Measurements from ENCODE around the gene GFRAL. TPM values are rescaled to one million over a fixed set of nuclear protein-coding genes. Genes with fewer than 3 reads are reported as not detected.
A peak's percentile ranks its signal among the peaks of the same experiment; 100 is the strongest.

GFRAL gene
- total and polyA plus RNA-seq, 8 donors = not detected

DNA sequence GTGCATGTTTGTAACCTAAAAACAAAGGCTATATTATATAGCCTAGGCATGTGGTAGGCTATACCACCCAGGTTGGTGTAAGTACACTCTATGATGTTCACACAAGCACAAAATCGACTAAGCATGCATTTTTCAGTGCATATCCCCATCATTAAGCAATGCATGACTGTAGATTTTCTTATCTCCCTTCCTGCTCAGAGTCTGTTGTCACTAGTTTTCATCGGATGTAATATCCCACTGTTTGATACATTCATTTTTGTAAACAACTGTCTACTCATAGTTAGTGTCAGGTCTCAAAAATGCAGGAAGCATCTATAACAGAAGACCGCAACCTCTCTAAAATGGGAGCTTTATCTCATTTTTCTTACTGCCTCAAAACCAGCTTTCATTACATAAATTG is 70.7 kb downstream of the GFRAL start:
- Histone ChIP-seq H3K36me3 (no peaks in the 10 kb centered on the region), H3K27me3 (no peaks in the 10 kb centered on the region), H3K4me3 (no peak overlapping the region), H3K4me1 (no peaks in the 10 kb centered on the region), H3K9me3 (no peaks in the 10 kb centered on the region), H3K27ac (no peak overlapping the region)
- DNase-seq = no peak
- TF ChIP-seq EP300 (IDR thresholded peaks at IDR 0.05) (no peak), POLR2A (IDR thresholded peaks at IDR 0.05) (no peak), POLR2AphosphoS5 (IDR thresholded peaks at IDR 0.05) (no peak)
- TF ChIP-seq, protein P1, sequence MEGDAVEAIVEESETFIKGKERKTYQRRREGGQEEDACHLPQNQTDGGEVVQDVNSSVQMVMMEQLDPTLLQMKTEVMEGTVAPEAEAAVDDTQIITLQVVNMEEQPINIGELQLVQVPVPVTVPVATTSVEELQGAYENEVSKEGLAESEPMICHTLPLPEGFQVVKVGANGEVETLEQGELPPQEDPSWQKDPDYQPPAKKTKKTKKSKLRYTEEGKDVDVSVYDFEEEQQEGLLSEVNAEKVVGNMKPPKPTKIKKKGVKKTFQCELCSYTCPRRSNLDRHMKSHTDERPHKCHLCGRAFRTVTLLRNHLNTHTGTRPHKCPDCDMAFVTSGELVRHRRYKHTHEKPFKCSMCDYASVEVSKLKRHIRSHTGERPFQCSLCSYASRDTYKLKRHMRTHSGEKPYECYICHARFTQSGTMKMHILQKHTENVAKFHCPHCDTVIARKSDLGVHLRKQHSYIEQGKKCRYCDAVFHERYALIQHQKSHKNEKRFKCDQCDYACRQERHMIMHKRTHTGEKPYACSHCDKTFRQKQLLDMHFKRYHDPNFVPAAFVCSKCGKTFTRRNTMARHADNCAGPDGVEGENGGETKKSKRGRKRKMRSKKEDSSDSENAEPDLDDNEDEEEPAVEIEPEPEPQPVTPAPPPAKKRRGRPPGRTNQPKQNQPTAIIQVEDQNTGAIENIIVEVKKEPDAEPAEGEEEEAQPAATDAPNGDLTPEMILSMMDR (IDR thresholded peaks at IDR 0.05) = no peak
- intact Hi-C loops (cut with DNase I; ENCODE audit: low total_unique reads) = no loop called here
- 60 to 72% (median 69%) methylated on average over 3 of the region's 3 CpGs for WGBS, 5 donors

DNA sequence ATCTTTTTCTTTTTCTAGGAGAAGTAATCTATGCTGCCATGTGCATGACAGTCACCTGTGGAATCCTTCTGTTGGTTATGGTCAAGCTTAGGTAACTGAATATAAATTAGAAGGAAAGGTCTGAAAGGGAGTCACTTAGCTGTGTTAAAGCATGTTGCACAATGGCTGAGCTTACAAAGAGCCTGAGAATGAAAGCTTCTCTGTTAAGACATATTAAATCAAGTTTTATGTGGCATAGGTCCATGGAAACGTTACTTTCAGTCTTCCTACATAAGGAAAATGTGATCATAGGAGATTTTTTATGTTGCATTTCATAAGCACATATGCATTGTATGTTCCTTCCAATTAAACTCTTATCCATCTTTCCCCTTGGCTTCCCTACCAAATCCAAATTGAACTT is 72.1 kb downstream of the GFRAL start:
- intact Hi-C loops (cut with DNase I; ENCODE audit: low total_unique reads) = no loop called here
- Histone ChIP-seq H3K36me3 (no peaks in the 10 kb centered on the region), H3K27me3 (no peaks in the 10 kb centered on the region), H3K27ac (no peak overlapping the region), H3K4me3 (no peak overlapping the region), H3K9me3 (no peaks in the 10 kb centered on the region), H3K4me1 (no peaks in the 10 kb centered on the region)
- DNase-seq = no peak
- WGBS, 5 donors = 29 to 49% (median 34%) methylated on average over 1 of the region's 1 CpG
- TF ChIP-seq, protein P1 (IDR thresholded peaks at IDR 0.05) = no peak
- no peak for TF ChIP-seq POLR2AphosphoS5 (IDR thresholded peaks at IDR 0.05)
- no peak for TF ChIP-seq POLR2A (IDR thresholded peaks at IDR 0.05)
- no peak for TF ChIP-seq EP300 (IDR thresholded peaks at IDR 0.05)

DNA sequence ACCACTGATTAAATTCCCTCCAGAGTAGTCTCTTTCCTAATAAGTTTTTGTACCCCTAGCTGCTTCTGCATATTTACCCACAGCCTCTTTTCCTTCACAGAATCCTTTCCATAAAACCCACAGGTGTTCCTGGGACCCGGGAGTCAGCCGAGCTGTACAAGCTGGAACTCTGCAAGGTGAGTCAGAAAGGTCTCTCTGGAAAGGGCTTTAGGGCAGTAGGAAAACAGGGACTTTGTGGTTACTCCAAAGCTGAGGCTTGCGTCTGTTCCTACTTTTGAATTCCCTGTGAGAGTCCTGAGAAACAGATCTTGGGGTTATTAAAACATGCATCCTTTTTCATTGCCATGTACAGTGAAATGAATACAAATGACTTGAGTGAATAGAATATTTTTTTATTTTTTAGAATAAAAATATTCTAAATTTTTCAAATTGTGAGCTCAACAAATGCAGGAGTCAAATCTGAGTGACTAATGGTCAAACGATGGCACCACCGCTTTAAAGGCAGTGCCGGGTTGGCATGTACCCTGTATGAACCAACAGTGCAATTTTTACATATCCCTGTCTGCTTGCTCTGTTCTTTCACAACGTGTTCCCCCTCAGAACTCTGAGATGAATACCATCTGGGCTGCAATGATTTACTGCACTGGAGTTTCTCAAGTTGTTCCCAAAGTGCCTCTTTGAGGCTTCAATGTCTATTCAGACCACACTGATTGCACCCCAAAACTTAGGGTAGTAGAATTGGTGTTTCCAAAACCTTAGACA is 78.4 kb downstream of the GFRAL start:
- DNase-seq = peak in 1 of 2 donors; percentile 7
- intact Hi-C loops (cut with DNase I; ENCODE audit: low total_unique reads) = no loop called here
- TF ChIP-seq POLR2AphosphoS5 (IDR thresholded peaks at IDR 0.05) = no peak
- TF ChIP-seq, protein P1 (IDR thresholded peaks at IDR 0.05) = no peak
- no peak for TF ChIP-seq POLR2A (IDR thresholded peaks at IDR 0.05)
- TF ChIP-seq EP300 (IDR thresholded peaks at IDR 0.05) = no peak
- Histone ChIP-seq H3K27ac (no peak overlapping the region), H3K4me1 (no peaks in the 10 kb centered on the region), H3K27me3 (no peaks in the 10 kb centered on the region), H3K36me3 (no peaks in the 10 kb centered on the region), H3K4me3 (no peak overlapping the region), H3K9me3 (no peaks in the 10 kb centered on the region)
- WGBS, 5 donors = 70 to 77% (median 73%) methylated on average over 7 of the region's 7 CpGs

DNA sequence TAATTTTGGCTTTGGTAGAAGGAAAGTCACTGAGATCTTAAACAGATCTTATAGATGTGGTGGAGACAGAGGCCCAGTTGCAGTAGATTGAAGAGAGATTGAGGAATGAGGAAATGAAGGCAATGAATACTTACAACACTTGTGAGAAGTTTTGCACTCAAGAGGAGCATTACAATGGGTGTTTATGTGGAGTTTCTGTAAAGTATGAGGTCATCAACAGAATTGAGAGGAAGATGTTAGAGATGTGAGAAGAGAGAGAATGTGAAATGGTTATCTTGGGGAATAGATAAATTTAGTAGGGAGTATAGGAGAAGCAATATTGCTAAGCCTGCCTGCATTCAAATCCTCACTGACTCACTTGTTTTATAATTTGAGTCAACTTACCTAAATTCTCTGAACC is 83.4 kb downstream of the GFRAL start:
- Histone ChIP-seq H3K27ac (no peak overlapping the region), H3K4me1 (no peaks in the 10 kb centered on the region), H3K4me3 (no peak overlapping the region), H3K27me3 (no peaks in the 10 kb centered on the region), H3K9me3 (no peaks in the 10 kb centered on the region), H3K36me3 (no peaks in the 10 kb centered on the region)
- intact Hi-C loops (cut with DNase I; ENCODE audit: low total_unique reads) = no loop called here
- no peak for DNase-seq
- no peak for TF ChIP-seq POLR2A (IDR thresholded peaks at IDR 0.05)
- no peak for TF ChIP-seq EP300 (IDR thresholded peaks at IDR 0.05)
- TF ChIP-seq, protein P1 (IDR thresholded peaks at IDR 0.05) = no peak
- no peak for TF ChIP-seq POLR2AphosphoS5 (IDR thresholded peaks at IDR 0.05)
